ENCODE data around the gene CFAP251. TPM values are rescaled to one million over a fixed set of nuclear protein-coding genes. Genes with fewer than 3 reads are reported as not detected.

Gene CFAP251
- total and polyA plus RNA-seq, 2 donors (not counting 1 experiment from before 2014, with no cell fraction given), result 2.7 to 7.9 TPM

DNA sequence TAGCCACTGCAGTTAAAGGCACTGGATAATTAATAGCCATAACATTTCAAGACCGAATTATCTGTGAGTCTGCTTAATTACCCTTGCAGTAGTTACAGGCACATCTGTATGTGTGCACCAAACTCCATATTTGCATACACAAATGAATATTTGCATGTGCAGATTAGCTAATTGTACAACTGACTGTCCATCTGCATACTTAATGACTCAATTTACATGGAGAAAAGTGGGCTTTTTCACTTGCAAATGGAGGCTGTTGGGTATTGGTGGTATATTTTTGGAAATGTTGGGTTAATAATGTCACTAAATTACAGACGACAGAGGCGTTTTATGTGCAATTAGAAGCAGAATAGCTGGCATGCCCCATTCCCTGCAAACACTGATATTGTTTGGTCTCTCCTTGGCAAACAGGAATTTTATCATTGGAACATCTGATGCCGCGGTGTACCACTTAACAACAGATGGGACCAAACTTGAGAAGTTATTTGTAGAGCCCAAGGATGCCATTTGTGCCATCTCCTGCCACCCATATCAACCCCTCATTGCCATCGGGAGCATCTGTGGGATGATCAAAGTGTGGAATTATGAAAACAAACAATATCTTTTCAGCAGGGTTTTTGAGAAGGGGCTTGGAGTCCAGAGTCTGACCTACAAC is 39.6 kb downstream of the CFAP251 start:
- Histone ChIP-seq H3K79me2 (ENCODE audit: control insufficient read depth, insufficient read depth, low read length) (no peaks in the 10 kb centered on the region), H3K4me2 (ENCODE audit: extremely low read depth, insufficient read depth, low read length) (no peak overlapping the region), H3K36me3 (ENCODE audit: control insufficient read depth, insufficient read depth, low read length) (no peaks in the 10 kb centered on the region), H4K20me1 (ENCODE audit: control insufficient read depth, extremely low read depth, insufficient read depth, low read length) (no peaks in the 10 kb centered on the region), H3K27ac (ENCODE audit: insufficient read depth, low read length) (no peak overlapping the region), H3K4me3 (replicated peaks in 1 of 4; ENCODE audit: control extremely low read depth in 1 of 4, insufficient read depth in 1 of 4, low read depth in 3 of 4, low read length in 4 of 4) (no peak overlapping the region), H2AFZ (ENCODE audit: low read length) (no peak overlapping the region), H3K9me3 (ENCODE audit: control insufficient read depth, insufficient read depth, low read depth, low read length) (no peaks in the 10 kb centered on the region), H3K9ac (ENCODE audit: insufficient read depth, low read length) (no peak overlapping the region), H3K27me3 (ENCODE audit: control insufficient read depth, insufficient read depth, low read length) (no peaks in the 10 kb centered on the region), H3K4me1 (ENCODE audit: control insufficient read depth, extremely low read depth, insufficient read depth, low read length) (no peaks in the 10 kb centered on the region)
- TF ChIP-seq EZH2 (IDR thresholded peaks at IDR 0.05; ENCODE audit: low read length, missing control alignments), result no peak
- TF ChIP-seq, protein P1, sequence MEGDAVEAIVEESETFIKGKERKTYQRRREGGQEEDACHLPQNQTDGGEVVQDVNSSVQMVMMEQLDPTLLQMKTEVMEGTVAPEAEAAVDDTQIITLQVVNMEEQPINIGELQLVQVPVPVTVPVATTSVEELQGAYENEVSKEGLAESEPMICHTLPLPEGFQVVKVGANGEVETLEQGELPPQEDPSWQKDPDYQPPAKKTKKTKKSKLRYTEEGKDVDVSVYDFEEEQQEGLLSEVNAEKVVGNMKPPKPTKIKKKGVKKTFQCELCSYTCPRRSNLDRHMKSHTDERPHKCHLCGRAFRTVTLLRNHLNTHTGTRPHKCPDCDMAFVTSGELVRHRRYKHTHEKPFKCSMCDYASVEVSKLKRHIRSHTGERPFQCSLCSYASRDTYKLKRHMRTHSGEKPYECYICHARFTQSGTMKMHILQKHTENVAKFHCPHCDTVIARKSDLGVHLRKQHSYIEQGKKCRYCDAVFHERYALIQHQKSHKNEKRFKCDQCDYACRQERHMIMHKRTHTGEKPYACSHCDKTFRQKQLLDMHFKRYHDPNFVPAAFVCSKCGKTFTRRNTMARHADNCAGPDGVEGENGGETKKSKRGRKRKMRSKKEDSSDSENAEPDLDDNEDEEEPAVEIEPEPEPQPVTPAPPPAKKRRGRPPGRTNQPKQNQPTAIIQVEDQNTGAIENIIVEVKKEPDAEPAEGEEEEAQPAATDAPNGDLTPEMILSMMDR (conservative IDR thresholded peaks at IDR 0.05 in 1 of 2, IDR thresholded peaks at IDR 0.05 in 1 of 2; ENCODE audit: low read depth in 1 of 2, low read length in 2 of 2), result no peak
- no peak for DNase-seq (ENCODE audit: low read depth in 2 of 2)

DNA sequence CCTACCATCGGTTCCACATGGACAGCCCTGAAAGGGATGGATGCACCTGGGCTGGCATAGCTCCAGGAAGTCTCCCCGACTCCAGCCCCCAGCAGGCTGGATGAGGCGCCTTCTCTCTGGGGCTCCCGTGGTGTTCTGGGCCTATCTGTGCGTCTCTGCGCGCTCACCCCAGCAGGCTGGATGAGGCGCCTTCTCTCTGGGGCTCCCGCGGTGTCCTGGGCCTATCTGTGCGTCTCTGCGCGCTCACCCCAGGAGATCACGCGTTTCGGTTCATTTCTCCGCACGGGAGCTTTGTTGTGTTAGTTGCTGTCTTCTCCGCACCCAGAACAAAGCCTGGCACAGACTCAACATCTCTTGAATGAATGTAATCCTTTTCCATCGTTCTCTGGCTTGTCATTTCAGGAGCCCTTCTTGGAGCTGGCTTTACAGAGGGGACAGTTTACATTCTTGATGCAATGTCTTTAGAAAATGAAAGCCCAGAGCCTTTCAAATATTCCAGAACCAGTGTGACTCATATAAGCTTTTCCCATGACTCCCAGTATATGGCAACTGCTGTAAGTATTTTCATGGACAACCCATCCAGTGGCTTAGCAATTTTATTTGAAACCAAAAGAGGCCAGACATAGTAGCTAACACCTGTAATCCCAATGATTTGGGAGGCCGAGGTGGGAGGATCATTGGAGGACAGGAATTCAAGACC is 40.3 kb downstream of the CFAP251 start:
- Histone ChIP-seq H3K79me2 (ENCODE audit: control insufficient read depth, insufficient read depth, low read length) (no peaks in the 10 kb centered on the region), H3K4me2 (ENCODE audit: extremely low read depth, insufficient read depth, low read length) (no peak overlapping the region), H3K4me3 (replicated peaks in 1 of 4; ENCODE audit: control extremely low read depth in 1 of 4, insufficient read depth in 1 of 4, low read depth in 3 of 4, low read length in 4 of 4) (no peak overlapping the region), H3K36me3 (ENCODE audit: control insufficient read depth, insufficient read depth, low read length) (no peaks in the 10 kb centered on the region), H3K9me3 (ENCODE audit: control insufficient read depth, insufficient read depth, low read depth, low read length) (no peaks in the 10 kb centered on the region), H3K9ac (ENCODE audit: insufficient read depth, low read length) (no peak overlapping the region), H4K20me1 (ENCODE audit: control insufficient read depth, extremely low read depth, insufficient read depth, low read length) (no peaks in the 10 kb centered on the region), H3K27ac (ENCODE audit: insufficient read depth, low read length) (no peak overlapping the region), H2AFZ (ENCODE audit: low read length) (no peak overlapping the region), H3K27me3 (ENCODE audit: control insufficient read depth, insufficient read depth, low read length) (no peaks in the 10 kb centered on the region), H3K4me1 (ENCODE audit: control insufficient read depth, extremely low read depth, insufficient read depth, low read length) (no peaks in the 10 kb centered on the region)
- peak; percentile 42 to 55 for DNase-seq (ENCODE audit: low read depth in 2 of 2)
- TF ChIP-seq, protein P1 (conservative IDR thresholded peaks at IDR 0.05 in 1 of 2, IDR thresholded peaks at IDR 0.05 in 1 of 2; ENCODE audit: low read depth in 1 of 2, low read length in 2 of 2), result no peak
- no peak for TF ChIP-seq EZH2 (IDR thresholded peaks at IDR 0.05; ENCODE audit: low read length, missing control alignments)

DNA sequence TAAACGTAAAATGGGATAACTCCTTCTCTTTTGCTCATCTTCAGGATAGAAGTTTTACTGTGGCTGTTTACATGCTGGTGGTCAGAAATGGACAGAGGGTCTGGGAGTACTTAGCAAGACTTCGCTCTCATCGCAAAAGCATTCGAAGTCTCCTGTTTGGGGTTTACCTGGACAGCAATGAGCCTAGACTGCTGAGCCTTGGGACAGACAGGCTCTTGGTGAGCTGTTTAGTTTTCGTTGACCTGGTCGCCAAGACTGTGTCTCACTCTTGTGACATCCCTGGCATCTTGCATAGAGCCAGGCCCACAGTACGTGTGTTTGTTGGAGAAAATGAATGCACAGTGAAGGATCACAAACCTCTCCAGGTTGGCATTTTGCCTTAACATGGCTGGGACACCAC is 42.1 kb downstream of the CFAP251 start:
- no peaks in the 10 kb centered on the region for H3K9me3 ChIP-seq (ENCODE audit: control insufficient read depth, insufficient read depth, low read depth, low read length)
- TF ChIP-seq, protein P1 (conservative IDR thresholded peaks at IDR 0.05 in 1 of 2, IDR thresholded peaks at IDR 0.05 in 1 of 2; ENCODE audit: low read depth in 1 of 2, low read length in 2 of 2), result no peak
- TF ChIP-seq EZH2 (IDR thresholded peaks at IDR 0.05; ENCODE audit: low read length, missing control alignments), result no peak
- no peak overlapping the region for H3K9ac ChIP-seq (ENCODE audit: insufficient read depth, low read length)
- DNase-seq (ENCODE audit: low read depth in 2 of 2), result no peak
- no peaks in the 10 kb centered on the region for H3K79me2 ChIP-seq (ENCODE audit: control insufficient read depth, insufficient read depth, low read length)
- H3K4me2 ChIP-seq (ENCODE audit: extremely low read depth, insufficient read depth, low read length), result no peak overlapping the region
- no peaks in the 10 kb centered on the region for H3K36me3 ChIP-seq (ENCODE audit: control insufficient read depth, insufficient read depth, low read length)
- H3K4me1 ChIP-seq (ENCODE audit: control insufficient read depth, extremely low read depth, insufficient read depth, low read length), result peaks cover 3% of the 10 kb centered on the region
- H2AFZ ChIP-seq (ENCODE audit: low read length), result no peak overlapping the region
- H3K27ac ChIP-seq (ENCODE audit: insufficient read depth, low read length), result no peak overlapping the region
- H4K20me1 ChIP-seq (ENCODE audit: control insufficient read depth, extremely low read depth, insufficient read depth, low read length), result no peaks in the 10 kb centered on the region
- no peak overlapping the region for H3K4me3 ChIP-seq (replicated peaks in 1 of 4; ENCODE audit: control extremely low read depth in 1 of 4, insufficient read depth in 1 of 4, low read depth in 3 of 4, low read length in 4 of 4)
- no peaks in the 10 kb centered on the region for H3K27me3 ChIP-seq (ENCODE audit: control insufficient read depth, insufficient read depth, low read length)
